ENCODE results near the gene OSCP1.

Gene OSCP1

GRCh38 chr1:36467027-36467410 lies 16.8 kb upstream of the OSCP1 start:
- peaks cover 4% of the 10 kb centered on the region for H3K36me3 ChIP-seq (ENCODE audit: insufficient read depth, low read length)
- H3K27me3 ChIP-seq (ENCODE audit: insufficient read depth, low read length): no peaks in the 10 kb centered on the region
- H3K4me3 ChIP-seq (ENCODE audit: low read length): no peak overlapping the region
- no peaks in the 10 kb centered on the region for H3K9me3 ChIP-seq (ENCODE audit: low read length)
- no peak overlapping the region for H2AFZ ChIP-seq (ENCODE audit: low read depth, low read length)
- H3K4me1 ChIP-seq (ENCODE audit: insufficient read depth, low read length): peaks cover 7% of the 10 kb centered on the region

- Histone ChIP-seq H3K27me3 (ENCODE audit: insufficient read depth, low read length) (no peaks in the 10 kb centered on the region), H3K36me3 (ENCODE audit: insufficient read depth, low read length) (peaks cover 9% of the 10 kb centered on the region), H3K4me1 (ENCODE audit: insufficient read depth, low read length) (peaks cover 6% of the 10 kb centered on the region), H3K9me3 (ENCODE audit: low read length) (no peaks in the 10 kb centered on the region), H2AFZ (ENCODE audit: low read depth, low read length) (no peak overlapping the region), H3K4me3 (ENCODE audit: low read length) (no peak overlapping the region)
Observed at GRCh38 chr1:36466370-36467026, 16.2 kb upstream of the OSCP1 start.

DNA sequence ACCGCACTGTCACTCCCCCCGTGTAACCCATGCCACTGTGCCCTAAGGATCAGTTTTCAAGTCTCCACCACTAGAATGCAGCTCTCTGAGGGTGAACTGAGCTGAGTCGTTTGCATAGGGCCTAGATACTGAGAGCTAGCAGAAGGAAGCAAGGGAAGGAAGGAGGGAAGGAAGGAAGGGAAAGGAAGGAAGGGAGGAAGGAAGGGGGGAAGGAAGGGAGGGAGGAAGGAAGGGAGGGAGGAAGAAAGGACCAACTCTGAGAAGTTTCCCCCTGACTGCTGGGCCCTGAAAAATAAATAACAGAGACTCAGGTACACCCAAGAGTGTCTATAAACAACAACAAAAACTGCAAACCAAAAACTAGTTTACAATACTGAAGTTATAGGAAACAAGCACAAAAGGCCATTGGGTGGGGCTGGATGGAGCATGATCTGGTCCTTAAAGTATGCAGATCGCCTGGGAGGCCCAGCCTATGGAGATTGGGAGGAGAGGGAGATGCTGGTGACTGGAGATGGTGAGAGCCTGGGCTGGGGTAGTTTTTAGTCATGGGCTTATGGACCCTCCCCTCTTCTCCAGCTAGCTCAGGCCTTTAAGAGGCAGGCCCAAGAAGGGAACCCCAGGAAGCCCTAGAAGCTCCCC lies 15.6 kb upstream of the OSCP1 start:
- no peaks in the 10 kb centered on the region for H3K27me3 ChIP-seq (ENCODE audit: insufficient read depth, low read length)
- no peaks in the 10 kb centered on the region for H3K9me3 ChIP-seq (ENCODE audit: low read length)
- peaks cover 4% of the 10 kb centered on the region for H3K4me1 ChIP-seq (ENCODE audit: insufficient read depth, low read length)
- no peak overlapping the region for H3K4me3 ChIP-seq (ENCODE audit: low read length)
- H3K36me3 ChIP-seq (ENCODE audit: insufficient read depth, low read length): peaks cover 15% of the 10 kb centered on the region
- H2AFZ ChIP-seq (ENCODE audit: low read depth, low read length): no peak overlapping the region

DNA sequence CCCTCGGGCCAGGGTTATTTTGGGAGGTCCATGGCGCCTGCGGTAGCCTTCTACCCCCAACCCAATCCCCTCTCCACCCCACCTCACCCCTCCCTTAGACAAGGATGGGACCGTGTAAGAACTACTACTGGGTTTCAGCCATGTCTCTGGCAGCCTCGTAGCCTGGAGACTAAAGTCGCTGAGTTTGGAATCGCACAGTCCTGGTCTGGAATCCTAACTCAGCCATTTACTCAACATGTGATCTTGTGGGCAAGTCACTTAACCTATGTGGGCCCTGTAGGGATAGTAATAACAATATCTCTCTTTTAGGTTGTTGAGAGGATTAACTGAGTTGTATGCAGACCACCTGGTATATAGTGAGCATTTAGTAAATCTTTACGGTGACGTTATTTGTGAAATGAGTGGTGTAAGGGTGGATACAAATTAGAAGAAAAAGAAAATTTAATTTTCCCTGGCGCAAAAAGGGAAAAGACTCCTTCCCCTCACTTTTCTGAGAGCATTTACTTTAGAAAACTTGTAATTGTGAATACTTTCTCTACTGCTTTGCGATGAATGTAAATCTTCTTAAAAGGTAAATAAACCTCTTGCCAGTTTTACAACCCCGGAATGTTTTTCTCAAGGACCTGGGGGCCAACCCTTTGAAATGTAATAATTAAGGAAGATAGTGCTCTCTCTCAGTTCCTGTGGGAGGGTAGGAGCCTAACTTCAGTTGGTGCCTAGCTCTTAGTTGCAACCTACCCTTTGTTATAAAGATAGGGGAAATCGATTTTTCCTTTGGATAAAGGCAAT lies 14.5 kb upstream of the OSCP1 start:
- Histone ChIP-seq H2AFZ (ENCODE audit: low read depth, low read length) (peak overlapping the region; percentile 47), H3K4me3 (ENCODE audit: low read length) (peak overlapping the region; percentile 62), H3K36me3 (ENCODE audit: insufficient read depth, low read length) (peaks cover 23% of the 10 kb centered on the region), H3K27me3 (ENCODE audit: insufficient read depth, low read length) (no peaks in the 10 kb centered on the region), H3K4me1 (ENCODE audit: insufficient read depth, low read length) (peaks cover 4% of the 10 kb centered on the region), H3K9me3 (ENCODE audit: low read length) (no peaks in the 10 kb centered on the region)

DNA sequence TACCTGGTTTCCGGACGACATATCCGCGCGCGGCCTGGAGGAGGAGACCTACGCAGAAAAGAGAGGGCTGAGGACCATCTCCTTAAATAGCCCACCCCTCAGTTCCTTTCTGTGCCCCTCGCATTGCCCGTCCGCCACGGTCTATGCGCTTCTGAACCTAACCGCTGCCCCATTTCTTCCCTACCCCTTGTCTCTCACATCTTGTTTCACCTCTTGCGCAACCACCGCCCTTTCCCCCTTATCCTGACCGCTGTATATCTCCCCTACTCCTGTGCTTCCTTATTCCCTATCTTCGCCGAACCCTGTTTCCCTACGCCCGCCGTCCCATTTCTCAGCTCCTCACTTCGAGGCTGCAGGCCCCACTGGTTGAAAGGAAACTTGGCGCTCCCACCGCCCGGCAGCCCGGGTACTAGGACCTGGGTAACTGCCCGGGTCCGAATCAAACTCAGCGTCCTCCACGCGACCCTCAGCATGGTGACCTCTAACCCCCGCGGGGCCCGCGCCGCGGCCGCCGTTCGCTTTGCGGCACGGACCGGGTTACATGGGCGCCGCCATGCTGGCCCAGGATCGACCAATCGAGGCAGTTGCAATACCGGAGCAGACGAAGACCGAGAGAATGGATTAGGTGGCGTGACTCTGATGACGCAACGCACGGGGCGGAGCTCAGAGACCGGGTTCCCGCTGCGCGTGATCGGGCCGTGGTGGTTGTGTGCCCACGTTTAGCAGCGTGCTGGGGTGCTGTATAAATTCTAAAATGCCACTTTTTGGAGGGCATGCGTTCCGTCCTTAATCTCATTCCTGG lies 13.8 kb upstream of the OSCP1 start, which contains the start of gene MRPS15:
TSS of gene MRPS15 (minus strand) at position 582 of the 802 bp plus-strand sequence. CDS start at position 473, 109 bp downstream.
- H3K27me3 ChIP-seq (ENCODE audit: insufficient read depth, low read length): no peaks in the 10 kb centered on the region
- H3K36me3 ChIP-seq (ENCODE audit: insufficient read depth, low read length): peaks cover 29% of the 10 kb centered on the region
- H3K9me3 ChIP-seq (ENCODE audit: low read length): no peaks in the 10 kb centered on the region
- peaks cover 4% of the 10 kb centered on the region for H3K4me1 ChIP-seq (ENCODE audit: insufficient read depth, low read length)
- H2AFZ ChIP-seq (ENCODE audit: low read depth, low read length): peak within 1 kb of the TSS; percentile 47
- peak within 1 kb of the TSS; percentile 62 for H3K4me3 ChIP-seq (ENCODE audit: low read length)

GRCh38 chr1:36463463-36463802 lies 13.2 kb upstream of the OSCP1 start:
- Histone ChIP-seq H2AFZ (ENCODE audit: low read depth, low read length) (peak overlapping the region; percentile 20), H3K4me1 (ENCODE audit: insufficient read depth, low read length) (peaks cover 4% of the 10 kb centered on the region), H3K36me3 (ENCODE audit: insufficient read depth, low read length) (peaks cover 35% of the 10 kb centered on the region), H3K4me3 (ENCODE audit: low read length) (peak overlapping the region; percentile 62), H3K9me3 (ENCODE audit: low read length) (no peaks in the 10 kb centered on the region), H3K27me3 (ENCODE audit: insufficient read depth, low read length) (no peaks in the 10 kb centered on the region)

DNA sequence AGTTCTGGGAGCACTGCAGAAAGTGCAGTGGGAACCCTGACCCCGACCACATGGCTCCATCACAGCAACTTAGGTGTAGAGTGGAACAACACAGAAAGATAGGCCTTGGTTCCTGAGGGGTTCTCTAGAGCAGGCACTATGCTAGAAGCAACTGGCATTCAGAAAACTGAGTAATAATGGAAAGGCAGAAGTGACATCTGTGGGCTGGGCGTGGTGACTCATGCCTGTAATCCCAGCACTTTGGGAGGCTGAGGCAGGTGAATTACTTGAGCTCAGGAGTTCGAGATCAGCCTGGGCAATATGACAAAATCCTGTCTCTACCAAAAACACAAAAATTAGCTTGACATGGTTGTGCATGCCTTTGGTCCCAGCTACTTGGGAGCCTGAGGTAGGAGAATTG lies 8.7 kb upstream of the OSCP1 start:
- Histone ChIP-seq H3K9me3 (ENCODE audit: low read length) (no peaks in the 10 kb centered on the region), H2AFZ (ENCODE audit: low read depth, low read length) (no peak overlapping the region), H3K4me1 (ENCODE audit: insufficient read depth, low read length) (peaks cover 4% of the 10 kb centered on the region), H3K36me3 (ENCODE audit: insufficient read depth, low read length) (peaks cover 67% of the 10 kb centered on the region), H3K27me3 (ENCODE audit: insufficient read depth, low read length) (no peaks in the 10 kb centered on the region), H3K4me3 (ENCODE audit: low read length) (no peak overlapping the region)

GRCh38 chr1:36457691-36458090 lies 7.4 kb upstream of the OSCP1 start:
- H3K36me3 ChIP-seq (ENCODE audit: insufficient read depth, low read length): peaks cover 67% of the 10 kb centered on the region
- no peaks in the 10 kb centered on the region for H3K4me1 ChIP-seq (ENCODE audit: insufficient read depth, low read length)
- no peak overlapping the region for H2AFZ ChIP-seq (ENCODE audit: low read depth, low read length)
- H3K27me3 ChIP-seq (ENCODE audit: insufficient read depth, low read length): no peaks in the 10 kb centered on the region
- H3K9me3 ChIP-seq (ENCODE audit: low read length): no peaks in the 10 kb centered on the region
- no peak overlapping the region for H3K4me3 ChIP-seq (ENCODE audit: low read length)

DNA sequence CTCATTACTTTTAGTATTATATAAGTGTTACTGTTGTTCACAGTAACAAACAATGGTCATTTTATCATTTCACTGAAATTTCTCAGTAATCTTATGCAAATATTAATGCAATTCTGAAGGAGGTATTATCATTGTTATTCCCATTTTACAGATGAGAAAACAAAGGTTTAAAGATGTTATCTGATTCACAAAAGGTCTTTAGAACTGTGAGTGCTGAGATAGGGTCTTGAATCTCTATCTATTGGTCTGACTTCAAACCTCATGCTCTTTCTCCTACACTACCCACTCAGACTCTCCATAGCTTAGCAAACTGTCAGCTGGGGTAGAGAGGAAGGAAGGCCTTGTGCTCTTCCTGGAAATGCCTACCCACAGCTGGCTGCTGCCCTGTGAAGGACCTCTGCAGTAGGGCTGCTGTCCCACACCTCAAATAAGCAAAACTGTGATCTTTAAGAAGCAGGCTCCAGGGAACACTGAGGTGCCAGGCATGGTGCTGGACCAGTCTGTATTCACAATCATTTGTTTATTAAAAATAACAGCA lies 6.2 kb upstream of the OSCP1 start:
- H3K4me1 ChIP-seq (ENCODE audit: insufficient read depth, low read length): no peaks in the 10 kb centered on the region
- no peaks in the 10 kb centered on the region for H3K27me3 ChIP-seq (ENCODE audit: insufficient read depth, low read length)
- H3K9me3 ChIP-seq (ENCODE audit: low read length): no peaks in the 10 kb centered on the region
- H3K36me3 ChIP-seq (ENCODE audit: insufficient read depth, low read length): peaks cover 58% of the 10 kb centered on the region
- H2AFZ ChIP-seq (ENCODE audit: low read depth, low read length): no peak overlapping the region
- no peak overlapping the region for H3K4me3 ChIP-seq (ENCODE audit: low read length)

DNA sequence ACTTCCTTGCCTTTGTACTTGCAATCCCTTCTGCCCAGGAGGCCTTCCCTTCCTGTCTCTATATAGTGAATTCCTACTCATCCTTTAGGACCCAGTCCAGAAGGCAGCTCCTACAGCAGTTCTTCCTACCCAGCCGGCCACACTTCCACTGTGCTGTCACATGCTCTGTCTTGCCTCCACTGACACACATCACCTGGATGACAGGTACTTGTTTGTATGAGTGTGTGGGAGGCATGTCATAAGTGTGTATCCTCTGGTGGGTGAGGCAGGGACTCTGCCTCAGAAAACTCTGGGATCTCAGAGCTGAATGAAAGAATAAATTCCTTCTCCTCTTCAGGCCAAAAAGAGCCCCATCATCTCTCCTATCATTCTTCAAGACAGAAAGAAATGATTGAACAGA lies 5.1 kb upstream of the OSCP1 start:
- Histone ChIP-seq H3K27me3 (ENCODE audit: insufficient read depth, low read length) (no peaks in the 10 kb centered on the region), H3K36me3 (ENCODE audit: insufficient read depth, low read length) (peaks cover 47% of the 10 kb centered on the region), H3K4me3 (ENCODE audit: low read length) (no peak overlapping the region), H2AFZ (ENCODE audit: low read depth, low read length) (no peak overlapping the region), H3K4me1 (ENCODE audit: insufficient read depth, low read length) (no peaks in the 10 kb centered on the region), H3K9me3 (ENCODE audit: low read length) (no peaks in the 10 kb centered on the region)

- Histone ChIP-seq H3K27me3 (ENCODE audit: insufficient read depth, low read length) (no peaks in the 10 kb centered on the region), H3K36me3 (ENCODE audit: insufficient read depth, low read length) (peaks cover 35% of the 10 kb centered on the region), H2AFZ (ENCODE audit: low read depth, low read length) (no peak overlapping the region), H3K9me3 (ENCODE audit: low read length) (no peaks in the 10 kb centered on the region), H3K4me1 (ENCODE audit: insufficient read depth, low read length) (peaks cover 7% of the 10 kb centered on the region), H3K4me3 (ENCODE audit: low read length) (no peak overlapping the region)
Observed at GRCh38 chr1:36453600-36454388, 3.5 kb upstream of the OSCP1 start.

DNA sequence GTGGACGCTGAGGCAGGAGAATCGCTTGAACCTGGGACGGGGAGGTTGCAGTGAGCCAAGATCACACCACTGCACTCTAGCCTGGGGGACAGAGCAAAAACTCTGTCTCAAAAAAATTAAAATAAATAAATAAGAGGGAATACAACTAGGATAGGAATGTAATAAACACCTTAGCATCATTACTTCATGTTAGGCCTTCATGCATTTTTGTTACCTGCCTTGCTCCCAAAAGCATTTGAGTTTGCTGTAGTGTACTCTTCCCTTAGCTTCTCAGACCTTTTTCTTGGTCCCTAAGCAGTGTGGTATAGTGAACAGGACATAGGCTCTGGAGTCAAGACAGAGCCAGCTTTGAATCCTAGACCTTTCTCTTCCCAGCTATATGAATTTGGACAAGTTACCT lies 2.8 kb upstream of the OSCP1 start:
- Histone ChIP-seq H3K4me1 (ENCODE audit: insufficient read depth, low read length) (peaks cover 12% of the 10 kb centered on the region), H3K27me3 (ENCODE audit: insufficient read depth, low read length) (no peaks in the 10 kb centered on the region), H3K9me3 (ENCODE audit: low read length) (no peaks in the 10 kb centered on the region), H3K4me3 (ENCODE audit: low read length) (no peak overlapping the region), H2AFZ (ENCODE audit: low read depth, low read length) (no peak overlapping the region), H3K36me3 (ENCODE audit: insufficient read depth, low read length) (peaks cover 32% of the 10 kb centered on the region)

Measured in neuron (in vitro differentiated cells).